Left lung (tissue), 10 donors: ENCODE results near the gene RPP40. TPM values are rescaled to one million over a fixed set of nuclear protein-coding genes. Genes with fewer than 3 reads are reported as not detected.

Experiments
- ATAC-seq: fragments of 200-7000 bp; cut with Tn5 transposase; one replicate; pipeline ENCODE4 v1.9.1; 2020; ENCODE audit warnings: moderate library complexity
- DNase-seq, 4 donors: peaks; one replicate each; pipeline ENCODE4 v3.0.0-alpha.2; 2013 to 2020
- H3K27ac ChIP-seq, 2 donors: fragments of 200-600 bp; sonication (generic) in 1 of 2; one replicate each; pipeline versions ENCODE4 v1.5.0 to v1.8.0; 2020 to 2021
- H3K27me3 ChIP-seq, 2 donors: fragments of 200-600 bp; sonication (generic) in 1 of 2; one replicate each; pipeline versions ENCODE4 v1.5.0 to v1.8.0; 2020 to 2021
- H3K36me3 ChIP-seq, 2 donors: fragments of 200-600 bp; sonication (generic) in 1 of 2; one replicate each; pipeline versions ENCODE4 v1.5.0 to v1.8.0; 2020 to 2021
- H3K4me1 ChIP-seq, 2 donors: fragments of 200-600 bp; one replicate each; pipeline ENCODE4 v1.8.0; 2021
- H3K4me3 ChIP-seq, 2 donors: fragments of 200-600 bp; sonication (generic) in 1 of 2; one replicate each; pipeline versions ENCODE4 v1.5.0 to v1.8.0; 2020 to 2021; ENCODE audit warnings: mild to moderate bottlenecking in 1 of 2
- H3K9me3 ChIP-seq, 2 donors: fragments of 200-600 bp; sonication (generic) in 1 of 2; one replicate each; pipeline versions ENCODE4 v1.5.0 to v1.8.0; 2020 to 2021
- CTCF ChIP-seq, 2 donors: fragments of 200-600 bp; sonication (generic) in 1 of 2; IDR thresholded peaks; one replicate each; pipeline versions ENCODE4 v1.5.0 to v1.8.0; 2021; ENCODE audit warnings: antibody characterized with exemption in 2 of 2
- intact Hi-C, 2 donors: fragments of 100-400 bp; cut with DNase I; formaldehyde crosslinking; loops; one replicate each; pipeline versions ENCODE4 v1.11.2 to v1.14.2; 2022
- polyA plus RNA-seq, 6 donors: library from polyadenylated mRNA; unstranded; fragments of 120-200 nt; gene quantifications; one replicate each; pipeline ENCODE4 v1.2.1, GENCODE V29; 2013; ENCODE audit not compliant: insufficient read length in 6 of 6
- total RNA-seq, 2 donors: library from RNA; stranded (reverse); fragmentation: NEBNext Ultra II Directional; extraction: Animal tissue kit (Norgen Biotek cat#: 25700); gene quantifications; one replicate each; pipeline ENCODE4 v1.2.1, GENCODE V29; 2021
- donor health status: DM: no; HTN: yes; CAD: no.
- donor health status: DM: no; HTN: no; CAD: no.

The RPP40 gene
- total and polyA plus RNA-seq, 8 donors = 5.3 to 14.4 (median 10.4) TPM

GRCh38 chr6:4994741-4995140 lies 9.1 kb downstream of the RPP40 start:
- intact Hi-C loops = no loop called here
- DNase-seq = no peak
- Histone ChIP-seq H3K36me3 (peaks cover 0 to 41% of the 10 kb centered on the region in 2 donors), H3K27ac (no peak overlapping the region), H3K9me3 (no peaks in the 10 kb centered on the region), H3K4me1 (no peaks in the 10 kb centered on the region), H3K4me3 (no peak overlapping the region), H3K27me3 (no peaks in the 10 kb centered on the region)
- ATAC-seq = no peak
- TF ChIP-seq CTCF (IDR thresholded peaks at IDR 0.05) = no peak

GRCh38 chr6:4987432-4987831 lies 16.4 kb downstream of the RPP40 start:
- H3K27ac ChIP-seq = no peak overlapping the region
- no peaks in the 10 kb centered on the region for H3K36me3 ChIP-seq
- no peak for DNase-seq
- no peaks in the 10 kb centered on the region for H3K4me1 ChIP-seq
- intact Hi-C loops = no loop called here
- H3K27me3 ChIP-seq = no peaks in the 10 kb centered on the region
- H3K9me3 ChIP-seq = peaks cover 0 to 3% of the 10 kb centered on the region in 2 donors
- H3K4me3 ChIP-seq = no peak overlapping the region
- ATAC-seq = no peak
- no peak for TF ChIP-seq CTCF (IDR thresholded peaks at IDR 0.05)

GRCh38 chr6:4986999-4987398 lies 16.8 kb downstream of the RPP40 start:
- H3K27ac ChIP-seq = no peak overlapping the region
- ATAC-seq (no peak), DNase-seq (no peak)
- peaks cover 0 to 3% of the 10 kb centered on the region in 2 donors for H3K9me3 ChIP-seq
- intact Hi-C loops = no loop called here
- TF ChIP-seq CTCF (IDR thresholded peaks at IDR 0.05) = no peak
- no peak overlapping the region for H3K4me3 ChIP-seq
- no peaks in the 10 kb centered on the region for H3K27me3 ChIP-seq
- no peaks in the 10 kb centered on the region for H3K36me3 ChIP-seq
- no peaks in the 10 kb centered on the region for H3K4me1 ChIP-seq

GRCh38 chr6:4983322-4983721 lies 20.5 kb downstream of the RPP40 start:
- DNase-seq (no peak), ATAC-seq (no peak)
- no peaks in the 10 kb centered on the region for H3K27me3 ChIP-seq
- H3K4me1 ChIP-seq = no peaks in the 10 kb centered on the region
- H3K27ac ChIP-seq = no peak overlapping the region
- intact Hi-C loops = no loop called here
- H3K36me3 ChIP-seq = no peaks in the 10 kb centered on the region
- no peak for TF ChIP-seq CTCF (IDR thresholded peaks at IDR 0.05)
- no peak overlapping the region for H3K4me3 ChIP-seq
- H3K9me3 ChIP-seq = peaks cover 0 to 22% of the 10 kb centered on the region in 2 donors

GRCh38 chr6:4981761-4982160 lies 22.1 kb downstream of the RPP40 start:
- H3K27ac ChIP-seq = no peak overlapping the region
- TF ChIP-seq CTCF (IDR thresholded peaks at IDR 0.05) = no peak
- H3K4me3 ChIP-seq = no peak overlapping the region
- no peak for ATAC-seq
- no peaks in the 10 kb centered on the region for H3K4me1 ChIP-seq
- no peaks in the 10 kb centered on the region for H3K27me3 ChIP-seq
- peaks cover 0 to 24% of the 10 kb centered on the region in 2 donors for H3K9me3 ChIP-seq
- H3K36me3 ChIP-seq = no peaks in the 10 kb centered on the region
- intact Hi-C loops = no loop called here
- DNase-seq = no peak
